HepG2 (cell line): ENCODE results near the gene GALNT10. TPM values are rescaled to one million over a fixed set of nuclear protein-coding genes. Genes with fewer than 3 reads are reported as not detected.

Source experiments
- ATAC-seq: fragments of 200-7000 bp; cut with Tn5 transposase; 3 replicates; pipeline ENCODE4 v1.9.1; 2020; ENCODE audit warnings: mild to moderate bottlenecking, moderate library complexity
- BruUV-seq: library from RNA; stranded (reverse); fragments of 400-500 nt; replicated peaks from 2 replicates; lab custom pipeline; 2021; lab: Mats Ljungman, UMichigan
- CTCF ChIA-PET: fragments of 300-600 bp; formaldehyde crosslinking; extraction: SDS; loops from one replicate; lab custom pipeline; 2021; ENCODE audit warnings: low total read pairs, inconsistent platforms, low intra/inter-chr PET ratio; lab: Yijun Ruan, JAX
- POLR2A ChIA-PET: fragments of 350-600 bp; sonication (Branson Sonifier 250); formaldehyde crosslinking; loops from one replicate; lab custom pipeline; 2020; ENCODE audit warnings: antibody characterized with exemption, inconsistent platforms; lab: Yijun Ruan, JAX
- DNase-seq: peaks from one replicate; pipeline ENCODE4 v3.0.0-alpha.2; 2015; ENCODE audit warnings: low spot score
- FAIRE-seq: peaks from 3 replicates; lab custom pipeline; 2011; peaks lifted over from hg19 to GRCh38; lab: Jason Lieb, UNC
- H2AFZ ChIP-seq: one replicate; pipeline ENCODE4 v1.6.1; 2011; ENCODE audit warnings: low read length, inconsistent platforms
- H3K27ac ChIP-seq: fragments of 300-600 bp; 3 replicates; pipeline ENCODE4 v1.8.0; 2011; ENCODE audit warnings: mixed run types, mild to moderate bottlenecking, mixed read lengths, low read length, inconsistent platforms; ENCODE audit not compliant: insufficient read depth; ENCODE audit errors: extremely low read length
- H3K27me3 ChIP-seq, 2 experiments: fragments of 200-600 bp in 1 of 2; 2 replicates in 1 of 2; 3 replicates in 1 of 2; pipeline versions ENCODE4 v1.6.0 to v1.8.0; 2011; ENCODE audit warnings: low read length in 2 of 2, mild to moderate bottlenecking in 2 of 2, moderate library complexity in 2 of 2, inconsistent platforms in 1 of 2; ENCODE audit not compliant: insufficient read depth in 2 of 2, control insufficient read depth in 1 of 2
- H3K36me3 ChIP-seq, 2 experiments: fragments of 200-600 bp in 1 of 2; replicated peaks in 1 of 2; 2 replicates in 1 of 2; 3 replicates in 1 of 2; pipeline versions ENCODE4 v1.5.1 to v1.8.0; 2011; ENCODE audit warnings: low read length in 2 of 2, inconsistent platforms in 1 of 2; ENCODE audit not compliant: insufficient read depth in 2 of 2, control insufficient read depth in 1 of 2
- H3K4me1 ChIP-seq: 2 replicates; pipeline ENCODE4 v1.5.1; 2012; ENCODE audit warnings: low read length, inconsistent platforms; ENCODE audit not compliant: insufficient read depth
- H3K4me2 ChIP-seq: 2 replicates; pipeline ENCODE4 v1.6.0; 2011; ENCODE audit warnings: low read depth, low read length, inconsistent platforms
- H3K4me3 ChIP-seq, 3 experiments: fragments of 200-600 bp in 1 of 3; sonication (generic), shearing (Covaris generic) in 1 of 3; replicated peaks in 1 of 3; 2 replicates each; pipeline ENCODE4 v1.5.1; 2011 to 2016; ENCODE audit warnings: low read length in 3 of 3, inconsistent platforms in 2 of 3, low read depth in 2 of 3, mild to moderate bottlenecking in 2 of 3, control low read depth in 1 of 3, mixed read lengths in 1 of 3; ENCODE audit not compliant: insufficient read depth in 1 of 3
- H3K79me2 ChIP-seq: one replicate; pipeline ENCODE4 v1.6.1; 2011; ENCODE audit warnings: low read length, inconsistent platforms; ENCODE audit not compliant: insufficient read depth
- H3K9ac ChIP-seq: 2 replicates; pipeline ENCODE4 v1.6.0; 2011; ENCODE audit warnings: mild to moderate bottlenecking, low read depth, low read length, inconsistent platforms; ENCODE audit not compliant: insufficient read depth
- H3K9me3 ChIP-seq: 2 replicates; pipeline ENCODE4 v1.5.1; 2012; ENCODE audit warnings: mild to moderate bottlenecking, low read length
- H4K20me1 ChIP-seq: 2 replicates; pipeline ENCODE4 v1.6.0; 2011; ENCODE audit warnings: inconsistent platforms, mild to moderate bottlenecking, low read length, moderate library complexity; ENCODE audit not compliant: insufficient read depth
- BATF2 ChIP-seq: sonication (generic); formaldehyde crosslinking; IDR thresholded peaks from 2 replicates; pipeline ENCODE4 v1.8.0; 2022; ENCODE audit warnings: mild to moderate bottlenecking, missing genetic modification reagents, moderate library complexity
- CHCHD3 ChIP-seq: sonication (generic); formaldehyde crosslinking; IDR thresholded peaks from 2 replicates; pipeline ENCODE4 v1.8.0; 2022; ENCODE audit warnings: mild to moderate bottlenecking, missing genetic modification reagents, moderate library complexity
- FIP1L1 ChIP-seq: fragments of 200-400 bp; formaldehyde crosslinking; IDR thresholded peaks from 2 replicates; pipeline ENCODE4 v1.6.1; 2018; ENCODE audit warnings: low read depth, mild to moderate bottlenecking, low read length, moderate library complexity, borderline replicate concordance; ENCODE audit not compliant: insufficient read depth
- GATAD2A ChIP-seq: IDR thresholded peaks from 2 replicates; pipeline ENCODE4 v1.6.1; 2016
- KDM1A ChIP-seq: IDR thresholded peaks from 2 replicates; pipeline ENCODE4 v1.6.1; 2016; ENCODE audit warnings: missing compliant biosample characterization
- MEIS1 ChIP-seq: sonication (generic); formaldehyde crosslinking; IDR thresholded peaks from 2 replicates; pipeline ENCODE4 v1.9.0; 2021; ENCODE audit warnings: mild to moderate bottlenecking, missing genetic modification reagents, moderate library complexity, borderline replicate concordance
- PHF5A ChIP-seq: IDR thresholded peaks from one replicate; pipeline ENCODE4 v1.6.1; 2018; ENCODE audit warnings: low read depth, missing genetic modification reagents; ENCODE audit not compliant: unreplicated experiment
- ZMYM3 ChIP-seq: sonication (generic); formaldehyde crosslinking; IDR thresholded peaks from 2 replicates; pipeline ENCODE4 v1.5.1; 2020; ENCODE audit warnings: mild to moderate bottlenecking, missing genetic modification reagents
- ZNF281 ChIP-seq: sonication (generic); formaldehyde crosslinking; IDR thresholded peaks from 2 replicates; pipeline ENCODE4 v1.4.0; 2020; ENCODE audit warnings: missing genetic modification reagents, borderline replicate concordance
- whole genome bisulfite sequencing: methylation state at CpG from one replicate; pipeline ENCODE4 v1.1.6; 2017; ENCODE audit warnings: low lambda C conversion rate; 5-methylcytosine and 5-hydroxymethylcytosine counted together
- in situ Hi-C: cut with HindIII; loops from 2 replicates; pipeline ENCODE4 v1.10.0; 2017; ENCODE audit warnings: low pct_unique_long_range_greater_than_20kb; ENCODE audit not compliant: extremely low pct_ligation_motif_present
- intact Hi-C: fragments of 100-400 bp; cut with micrococcal nuclease; formaldehyde crosslinking; loops from one replicate; pipeline ENCODE4 v1.10.0; 2022; ENCODE audit not compliant: unreplicated experiment
- polyA plus RNA-seq, 8 experiments: library from polyadenylated mRNA; depleted of rRNA in 3 of 8; stranded (reverse) in 7 of 8; unstranded in 1 of 8; fragments of >200 nt; fragmentation: Illumina TruSeq in 4 of 8; extraction: Trizol in 4 of 8; gene quantifications; 2 replicates each; pipeline versions ENCODE4 v1.2.1 to v1.2.3, GENCODE V29; 2011 to 2016; ENCODE audit warnings: low read depth in 4 of 8, missing spikeins in 1 of 8, mixed read lengths in 1 of 8; ENCODE audit not compliant: insufficient read depth in 1 of 8
- total RNA-seq, 5 experiments: library from RNA; depleted of rRNA; stranded (reverse); fragments of >200 nt; fragmentation: Illumina TruSeq; extraction: Trizol; gene quantifications; 2 replicates each; pipeline ENCODE4 v1.2.3, GENCODE V29; 2016; ENCODE audit warnings: low read depth in 1 of 5
- TF ChIP-seq, protein P1 (sequence below): sonication (generic); formaldehyde crosslinking; IDR thresholded peaks from 2 replicates; pipeline ENCODE4 v1.4.0; 2020; ENCODE audit warnings: mild to moderate bottlenecking, missing genetic modification reagents
- TF ChIP-seq, protein P2 (sequence below): sonication (generic); formaldehyde crosslinking; IDR thresholded peaks from 2 replicates; pipeline ENCODE4 v1.5.1; 2020; ENCODE audit warnings: mild to moderate bottlenecking, missing genetic modification reagents, moderate library complexity

Gene GALNT10
- total and polyA plus RNA-seq, 2 of the 13 experiments (the other 11 are each of a cell fraction or from before 2014, with no cell fraction given) = 8.1 to 11.2 TPM

GRCh38 chr5:154217462-154217861 is 26.9 kb downstream of the GALNT10 start:
- in situ Hi-C loops (no loop called here), intact Hi-C loops (no loop called here)
- no peak overlapping the region for H2AFZ ChIP-seq
- DNase-seq (no peak), ATAC-seq (no peak)
- no peaks in the 10 kb centered on the region for H3K9me3 ChIP-seq
- no peak overlapping the region for H3K9ac ChIP-seq
- no peak overlapping the region for H3K27ac ChIP-seq
- ChIA-PET POLR2A (no interaction called here), CTCF (no interaction called here)
- no TSS peak for BruUV-seq
- no peaks in the 10 kb centered on the region for H4K20me1 ChIP-seq
- no peaks in the 10 kb centered on the region for H3K4me1 ChIP-seq
- TF ChIP-seq CHCHD3 = no peak
- TF ChIP-seq BATF2 (CRISPR knock-in tag) = no peak
- no peak for TF ChIP-seq ZNF281 (CRISPR knock-in tag)
- no peak for TF ChIP-seq KDM1A (CRISPR knock-in tag)
- no peak for TF ChIP-seq ZMYM3
- TF ChIP-seq PHF5A (CRISPR knock-in tag) = no peak
- TF ChIP-seq MEIS1 (CRISPR knock-in tag) = no peak
- TF ChIP-seq GATAD2A (CRISPR knock-in tag) = no peak
- TF ChIP-seq, protein P1, sequence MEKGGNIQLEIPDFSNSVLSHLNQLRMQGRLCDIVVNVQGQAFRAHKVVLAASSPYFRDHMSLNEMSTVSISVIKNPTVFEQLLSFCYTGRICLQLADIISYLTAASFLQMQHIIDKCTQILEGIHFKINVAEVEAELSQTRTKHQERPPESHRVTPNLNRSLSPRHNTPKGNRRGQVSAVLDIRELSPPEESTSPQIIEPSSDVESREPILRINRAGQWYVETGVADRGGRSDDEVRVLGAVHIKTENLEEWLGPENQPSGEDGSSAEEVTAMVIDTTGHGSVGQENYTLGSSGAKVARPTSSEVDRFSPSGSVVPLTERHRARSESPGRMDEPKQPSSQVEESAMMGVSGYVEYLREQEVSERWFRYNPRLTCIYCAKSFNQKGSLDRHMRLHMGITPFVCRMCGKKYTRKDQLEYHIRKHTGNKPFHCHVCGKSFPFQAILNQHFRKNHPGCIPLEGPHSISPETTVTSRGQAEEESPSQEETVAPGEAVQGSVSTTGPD (CRISPR knock-in tag) = no peak
- TF ChIP-seq, protein P2, sequence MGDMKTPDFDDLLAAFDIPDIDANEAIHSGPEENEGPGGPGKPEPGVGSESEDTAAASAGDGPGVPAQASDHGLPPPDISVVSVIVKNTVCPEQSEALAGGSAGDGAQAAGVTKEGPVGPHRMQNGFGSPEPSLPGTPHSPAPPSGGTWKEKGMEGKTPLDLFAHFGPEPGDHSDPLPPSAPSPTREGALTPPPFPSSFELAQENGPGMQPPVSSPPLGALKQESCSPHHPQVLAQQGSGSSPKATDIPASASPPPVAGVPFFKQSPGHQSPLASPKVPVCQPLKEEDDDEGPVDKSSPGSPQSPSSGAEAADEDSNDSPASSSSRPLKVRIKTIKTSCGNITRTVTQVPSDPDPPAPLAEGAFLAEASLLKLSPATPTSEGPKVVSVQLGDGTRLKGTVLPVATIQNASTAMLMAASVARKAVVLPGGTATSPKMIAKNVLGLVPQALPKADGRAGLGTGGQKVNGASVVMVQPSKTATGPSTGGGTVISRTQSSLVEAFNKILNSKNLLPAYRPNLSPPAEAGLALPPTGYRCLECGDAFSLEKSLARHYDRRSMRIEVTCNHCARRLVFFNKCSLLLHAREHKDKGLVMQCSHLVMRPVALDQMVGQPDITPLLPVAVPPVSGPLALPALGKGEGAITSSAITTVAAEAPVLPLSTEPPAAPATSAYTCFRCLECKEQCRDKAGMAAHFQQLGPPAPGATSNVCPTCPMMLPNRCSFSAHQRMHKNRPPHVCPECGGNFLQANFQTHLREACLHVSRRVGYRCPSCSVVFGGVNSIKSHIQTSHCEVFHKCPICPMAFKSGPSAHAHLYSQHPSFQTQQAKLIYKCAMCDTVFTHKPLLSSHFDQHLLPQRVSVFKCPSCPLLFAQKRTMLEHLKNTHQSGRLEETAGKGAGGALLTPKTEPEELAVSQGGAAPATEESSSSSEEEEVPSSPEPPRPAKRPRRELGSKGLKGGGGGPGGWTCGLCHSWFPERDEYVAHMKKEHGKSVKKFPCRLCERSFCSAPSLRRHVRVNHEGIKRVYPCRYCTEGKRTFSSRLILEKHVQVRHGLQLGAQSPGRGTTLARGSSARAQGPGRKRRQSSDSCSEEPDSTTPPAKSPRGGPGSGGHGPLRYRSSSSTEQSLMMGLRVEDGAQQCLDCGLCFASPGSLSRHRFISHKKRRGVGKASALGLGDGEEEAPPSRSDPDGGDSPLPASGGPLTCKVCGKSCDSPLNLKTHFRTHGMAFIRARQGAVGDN = no peak
- no peak for TF ChIP-seq FIP1L1
- TF ChIP-seq, all 625 proteins: peak for 0
- no peak overlapping the region for H3K4me2 ChIP-seq
- no peaks in the 10 kb centered on the region for H3K36me3 ChIP-seq
- FAIRE-seq = no peak
- 96% methylated on average over 4 of the region's 4 CpGs for WGBS
- H3K79me2 ChIP-seq = no peaks in the 10 kb centered on the region
- H3K27me3 ChIP-seq = no peaks in the 10 kb centered on the region
- H3K4me3 ChIP-seq = no peak overlapping the region
